ENCODE results near the gene IL34. TPM values are rescaled to one million over a fixed set of nuclear protein-coding genes. Genes with fewer than 3 reads are reported as not detected.

The IL34 gene
- polyA plus RNA-seq, 1 experiment = 0.70 TPM

DNA sequence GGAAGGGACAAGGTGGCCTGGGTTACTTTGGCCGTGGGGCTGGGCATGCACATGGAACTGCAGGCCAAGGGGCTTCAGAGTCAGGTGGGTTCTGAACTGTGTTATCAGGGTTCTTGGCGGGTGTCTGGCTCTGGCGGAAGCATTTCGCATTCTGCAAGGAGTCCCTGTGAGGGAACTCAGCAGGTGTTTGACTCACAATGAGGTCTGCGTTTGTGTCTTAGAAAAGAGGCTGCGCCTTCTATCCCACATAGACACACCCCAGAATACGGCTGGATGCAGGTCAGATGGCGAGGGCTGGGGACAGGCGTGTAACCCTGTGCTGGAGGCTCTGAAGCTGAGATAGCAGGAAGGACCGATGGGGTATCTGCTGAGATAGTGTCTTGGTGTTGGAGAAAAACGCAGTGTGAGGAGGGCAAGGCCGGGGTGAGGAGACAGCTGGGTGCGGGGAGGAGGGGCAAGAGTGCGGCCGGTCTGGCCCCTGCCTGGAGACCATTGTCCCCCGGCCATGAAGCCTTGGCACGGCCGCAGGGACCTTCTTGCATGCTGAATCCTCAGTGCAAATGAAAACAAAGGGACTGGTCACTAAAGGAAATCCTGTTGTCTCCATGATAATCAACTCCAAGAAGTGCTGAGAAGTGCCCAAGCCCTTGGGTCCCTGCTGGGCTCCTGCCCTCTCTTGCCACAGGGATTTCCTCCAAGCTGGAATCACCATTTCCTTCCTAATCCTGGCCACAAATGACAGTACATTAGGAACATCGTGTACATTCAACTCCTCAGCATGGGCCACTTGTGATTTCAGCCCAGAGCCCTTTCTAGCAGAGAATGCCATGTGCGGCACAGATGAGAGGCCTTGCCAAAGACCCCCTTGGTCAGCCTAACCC, 62.2 kb downstream of the IL34 start:
- TF ChIP-seq, protein P1, sequence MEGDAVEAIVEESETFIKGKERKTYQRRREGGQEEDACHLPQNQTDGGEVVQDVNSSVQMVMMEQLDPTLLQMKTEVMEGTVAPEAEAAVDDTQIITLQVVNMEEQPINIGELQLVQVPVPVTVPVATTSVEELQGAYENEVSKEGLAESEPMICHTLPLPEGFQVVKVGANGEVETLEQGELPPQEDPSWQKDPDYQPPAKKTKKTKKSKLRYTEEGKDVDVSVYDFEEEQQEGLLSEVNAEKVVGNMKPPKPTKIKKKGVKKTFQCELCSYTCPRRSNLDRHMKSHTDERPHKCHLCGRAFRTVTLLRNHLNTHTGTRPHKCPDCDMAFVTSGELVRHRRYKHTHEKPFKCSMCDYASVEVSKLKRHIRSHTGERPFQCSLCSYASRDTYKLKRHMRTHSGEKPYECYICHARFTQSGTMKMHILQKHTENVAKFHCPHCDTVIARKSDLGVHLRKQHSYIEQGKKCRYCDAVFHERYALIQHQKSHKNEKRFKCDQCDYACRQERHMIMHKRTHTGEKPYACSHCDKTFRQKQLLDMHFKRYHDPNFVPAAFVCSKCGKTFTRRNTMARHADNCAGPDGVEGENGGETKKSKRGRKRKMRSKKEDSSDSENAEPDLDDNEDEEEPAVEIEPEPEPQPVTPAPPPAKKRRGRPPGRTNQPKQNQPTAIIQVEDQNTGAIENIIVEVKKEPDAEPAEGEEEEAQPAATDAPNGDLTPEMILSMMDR (IDR thresholded peaks at IDR 0.05; ENCODE audit: insufficient read depth, low read depth, low read length) = no peak

DNA sequence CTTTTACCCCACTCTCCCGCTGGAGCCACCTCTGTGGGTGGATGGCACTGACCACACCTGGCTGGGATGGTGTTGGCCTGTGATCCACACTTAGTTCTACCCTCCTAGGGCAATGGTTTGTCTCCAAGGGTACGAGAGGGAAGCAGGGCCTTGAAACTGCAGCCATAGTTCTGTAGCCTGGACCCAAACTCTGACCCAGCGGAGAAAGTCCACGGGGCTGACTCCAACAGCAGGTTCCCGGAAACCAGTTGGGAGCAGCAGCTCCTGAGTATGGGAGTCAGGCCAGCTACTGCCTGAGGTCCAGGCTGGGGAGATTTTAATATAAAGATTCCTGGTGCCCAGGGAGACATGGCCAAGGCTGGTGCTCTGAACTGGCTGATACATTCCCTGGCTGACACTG, 63.1 kb downstream of the IL34 start:
- TF ChIP-seq, protein P1 (IDR thresholded peaks at IDR 0.05; ENCODE audit: insufficient read depth, low read depth, low read length) = no peak
- Histone ChIP-seq H3K4me3 (ENCODE audit: low read depth, low read length) (no peak overlapping the region), H3K27me3 (ENCODE audit: control insufficient read depth, insufficient read depth, low read length) (no peaks in the 10 kb centered on the region), H3K36me3 (ENCODE audit: control insufficient read depth, insufficient read depth, low read length) (no peaks in the 10 kb centered on the region; the same call in 1 of the 2 replicates)
- ChIA-PET CTCF (interaction anchor here (2.1 to 2.3 kb wide), 2 partner anchors 25 to 28 kb away, joined by 5 to 10 read pairs; no protein-coding TSS in a partner anchor), POLR2A (interaction anchor here (0.6 kb wide), 1 partner anchor 19 kb away, joined by 5 read pairs; no protein-coding TSS in a partner anchor)
- no peak for DNase-seq (ENCODE audit: low read depth)

More for the DNA sequence above, 62.2 kb downstream of the IL34 start:
- H3K27me3 ChIP-seq (ENCODE audit: control insufficient read depth, insufficient read depth, low read length) = no peaks in the 10 kb centered on the region
- ChIA-PET POLR2A (interaction anchor here (0.6 kb wide), 1 partner anchor 18 kb away, joined by 5 read pairs; no protein-coding TSS in a partner anchor), CTCF (interaction anchor here (2.1 to 3.1 kb wide), 3 partner anchors 26 to 62 kb away, joined by 5 to 14 read pairs (median 10); no protein-coding TSS in a partner anchor)
- DNase-seq (ENCODE audit: low read depth) = no peak
- H3K36me3 ChIP-seq (ENCODE audit: control insufficient read depth, insufficient read depth, low read length) = no peaks in the 10 kb centered on the region; the same call in 1 of the 2 replicates
- no peak overlapping the region for H3K4me3 ChIP-seq (ENCODE audit: low read depth, low read length)

DNA sequence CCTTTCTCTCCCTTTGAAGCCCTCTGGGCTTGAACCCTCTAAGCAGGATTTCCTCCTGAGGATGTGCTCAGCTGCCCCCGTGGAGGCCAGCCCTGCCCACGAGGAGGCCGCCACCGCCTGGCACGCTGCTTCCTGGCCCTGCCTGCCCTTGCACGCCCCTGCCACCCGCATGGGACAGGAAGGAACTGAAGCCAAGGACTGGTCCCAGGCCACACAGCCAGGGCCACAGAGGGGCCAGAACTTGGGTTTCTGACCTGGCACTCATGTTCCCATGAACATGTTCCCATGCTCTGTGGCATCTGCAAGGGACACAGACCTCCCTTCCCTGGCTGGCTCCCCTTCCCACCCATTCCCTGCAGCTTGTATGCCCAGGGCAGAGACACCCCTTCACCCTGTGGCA, 63.6 kb downstream of the IL34 start:
- no peak for DNase-seq (ENCODE audit: low read depth)
- ChIA-PET POLR2A (no interaction called here), CTCF (interaction anchor here (0.6 to 2.3 kb wide), 3 partner anchors 16 to 28 kb away, joined by 5 to 10 read pairs (median 5); no protein-coding TSS in a partner anchor)
- no peak overlapping the region for H3K4me3 ChIP-seq (ENCODE audit: low read depth, low read length)
- TF ChIP-seq, protein P1 (IDR thresholded peaks at IDR 0.05; ENCODE audit: insufficient read depth, low read depth, low read length) = no peak
- H3K36me3 ChIP-seq (ENCODE audit: control insufficient read depth, insufficient read depth, low read length) = no peaks in the 10 kb centered on the region; the same call in 1 of the 2 replicates
- no peaks in the 10 kb centered on the region for H3K27me3 ChIP-seq (ENCODE audit: control insufficient read depth, insufficient read depth, low read length)

Other genes with a start within 250 kb of the IL34 start
- gene ST3GAL2, start 207.5 kb upstream of the IL34 start, polyA plus RNA-seq (2011; rRNA removed) = 20.3 and 24.7 TPM in 2 replicates
- gene FCSK, start 192.0 kb upstream of the IL34 start, polyA plus RNA-seq (2011; rRNA removed) = 4.7 and 9.0 TPM in 2 replicates
- gene COG4, start 123.0 kb upstream of the IL34 start, polyA plus RNA-seq (2011; rRNA removed) = 54.3 and 71.7 TPM in 2 replicates
- 89.5 and 96.2 TPM in 2 replicates for gene SF3B3, start 122.7 kb upstream of the IL34 start, polyA plus RNA-seq (2011; rRNA removed)
- 86.4 and 170 TPM in 2 replicates for gene MTSS2, start 39.5 kb downstream of the IL34 start, polyA plus RNA-seq (2011; rRNA removed)
- gene VAC14, start 154.6 kb downstream of the IL34 start, polyA plus RNA-seq (2011; rRNA removed) = 30.4 and 50.7 TPM in 2 replicates

Data from BJ (cell line).